HG02763 (cell line): ENCODE results near the gene GPR108.

Experiments used
- ATAC-seq: cut with Tn5 transposase; IDR thresholded peaks from one replicate; pipeline ENCODE4 v1.9.1; 2021; ENCODE audit warnings: mild to moderate bottlenecking, moderate library complexity; ENCODE audit not compliant: unreplicated experiment

The GPR108 gene

GRCh38 chr19:6708346-6708745 is 29.0 kb downstream of the GPR108 start:
- ATAC-seq, result no peak

GRCh38 chr19:6707658-6708018 is 29.7 kb downstream of the GPR108 start:
- ATAC-seq, result no peak

- no peak for ATAC-seq
Observed at GRCh38 chr19:6707011-6707657, 30.2 kb downstream of the GPR108 start.

GRCh38 chr19:6706633-6706958 is 30.8 kb downstream of the GPR108 start:
- ATAC-seq, result no peak

GRCh38 chr19:6705931-6706632 is 31.3 kb downstream of the GPR108 start:
- no peak for ATAC-seq

- no peak for ATAC-seq
Observed at GRCh38 chr19:6700586-6701316, 36.6 kb downstream of the GPR108 start.

GRCh38 chr19:6699935-6700334 is 37.4 kb downstream of the GPR108 start:
- no peak for ATAC-seq

GRCh38 chr19:6697291-6697690 is 40.1 kb downstream of the GPR108 start:
- no peak for ATAC-seq

GRCh38 chr19:6696239-6696820 is 41.0 kb downstream of the GPR108 start:
- no peak for ATAC-seq

GRCh38 chr19:6694147-6694815 is 43.1 kb downstream of the GPR108 start:
- ATAC-seq, result no peak

- no peak for ATAC-seq
Observed at GRCh38 chr19:6693681-6694080, 43.7 kb downstream of the GPR108 start.

- no peak for ATAC-seq
Observed at GRCh38 chr19:6693056-6693471, 44.3 kb downstream of the GPR108 start.

- no peak for ATAC-seq
Observed at GRCh38 chr19:6692027-6692426, 45.4 kb downstream of the GPR108 start.

GRCh38 chr19:6691342-6691741 is 46.0 kb downstream of the GPR108 start:
- no peak for ATAC-seq

GRCh38 chr19:6690160-6690885 is 47.1 kb downstream of the GPR108 start:
- no peak for ATAC-seq

GRCh38 chr19:6687114-6687513 is 50.3 kb downstream of the GPR108 start:
- no peak for ATAC-seq

- ATAC-seq, result no peak
Observed at GRCh38 chr19:6686628-6686975, 50.8 kb downstream of the GPR108 start.

GRCh38 chr19:6685962-6686627 is 51.3 kb downstream of the GPR108 start:
- no peak for ATAC-seq

- no peak for ATAC-seq
Observed at GRCh38 chr19:6685482-6685881, 51.9 kb downstream of the GPR108 start.

- no peak for ATAC-seq
Observed at GRCh38 chr19:6683971-6684370, 53.4 kb downstream of the GPR108 start.
